GM23248 (cell line): ENCODE data around the gene TCF7L2. TPM values are rescaled to one million over a fixed set of nuclear protein-coding genes. Genes with fewer than 3 reads are reported as not detected.

Source experiments
- DNase-seq: peaks from one replicate; pipeline ENCODE4 v3.0.0-alpha.2; 2015
- H2AFZ ChIP-seq: fragments of 200-600 bp; sonication (generic); 2 replicates; pipeline ENCODE4 v1.6.1; 2016; ENCODE audit warnings: antibody characterized with exemption
- H3F3A ChIP-seq: fragments of 200-600 bp; sonication (generic); 2 replicates; pipeline ENCODE4 v1.6.1; 2016; ENCODE audit warnings: mild to moderate bottlenecking, antibody characterized with exemption, mixed run types; ENCODE audit not compliant: insufficient read depth
- H3K27ac ChIP-seq: fragments of 200-600 bp; sonication (generic); 2 replicates; pipeline ENCODE4 v1.5.1; 2016; ENCODE audit warnings: mild to moderate bottlenecking
- H3K27me3 ChIP-seq: fragments of 200-600 bp; sonication (generic); replicated peaks from 2 replicates; pipeline ENCODE4 v1.6.1; 2016; ENCODE audit warnings: mild to moderate bottlenecking; ENCODE audit not compliant: insufficient read depth
- H3K36me3 ChIP-seq: fragments of 200-600 bp; sonication (generic); 2 replicates; pipeline ENCODE4 v1.6.1; 2016; ENCODE audit warnings: low read depth, mild to moderate bottlenecking
- H3K4me1 ChIP-seq: fragments of 200-600 bp; sonication (generic); 2 replicates; pipeline ENCODE4 v1.6.1; 2016; ENCODE audit warnings: mild to moderate bottlenecking; ENCODE audit not compliant: insufficient read depth
- H3K4me2 ChIP-seq: fragments of 200-600 bp; sonication (generic); one replicate; pipeline ENCODE4 v1.6.1; 2016; ENCODE audit warnings: mild to moderate bottlenecking; ENCODE audit not compliant: unreplicated experiment
- H3K4me3 ChIP-seq: fragments of 200-600 bp; sonication (generic); 2 replicates; pipeline ENCODE4 v1.5.1; 2016; ENCODE audit warnings: mild to moderate bottlenecking
- H3K79me2 ChIP-seq: fragments of 200-600 bp; sonication (generic); 2 replicates; pipeline ENCODE4 v1.6.1; 2016; ENCODE audit warnings: mild to moderate bottlenecking; ENCODE audit not compliant: insufficient read depth
- H3K9ac ChIP-seq: fragments of 200-600 bp; sonication (generic); 2 replicates; pipeline ENCODE4 v1.6.1; 2016; ENCODE audit warnings: mild to moderate bottlenecking
- H3K9me2 ChIP-seq: fragments of 200-600 bp; sonication (generic); 2 replicates; pipeline ENCODE4 v1.6.1; 2016; ENCODE audit warnings: mixed run types, mild to moderate bottlenecking, moderate library complexity; ENCODE audit not compliant: insufficient read depth
- H3K9me3 ChIP-seq: fragments of 200-600 bp; sonication (generic); one replicate; pipeline ENCODE4 v1.6.1; 2017; ENCODE audit warnings: low read depth
- H4K20me1 ChIP-seq: fragments of 200-600 bp; sonication (generic); 2 replicates; pipeline ENCODE4 v1.6.0; 2016; ENCODE audit not compliant: insufficient read depth
- EZH2 ChIP-seq: fragments of 200-600 bp; sonication (generic); IDR thresholded peaks from 2 replicates; pipeline ENCODE4 v1.6.1; 2018; ENCODE audit warnings: antibody characterized with exemption, mild to moderate bottlenecking; ENCODE audit not compliant: insufficient read depth, poor library complexity, severe bottlenecking
- EZH2phosphoT487 ChIP-seq: fragments of 200-600 bp; sonication (generic); IDR thresholded peaks from 2 replicates; pipeline ENCODE4 v1.6.1; 2018; ENCODE audit warnings: antibody characterized with exemption, moderate library complexity, mild to moderate bottlenecking, low read depth; ENCODE audit not compliant: insufficient read depth
- WGBS, 2 experiments: methylation state at CpG; one replicate each; pipeline ENCODE4 v1.1.6; 2015 to 2017; ENCODE audit warnings: low lambda C conversion rate in 2 of 2, low coverage in 1 of 2; ENCODE audit errors: missing lambda C conversion rate in 2 of 2; 5-methylcytosine and 5-hydroxymethylcytosine counted together
- in situ Hi-C: fragments of 300-500 bp; cut with MboI; formaldehyde crosslinking; loops from 2 replicates; pipeline ENCODE4 v1.15.0; 2020
- polyA plus RNA-seq: library from polyadenylated mRNA; unstranded; fragments of >200 nt; fragmentation: Nextera tagmentation; extraction: Ambion mirVana; gene quantifications from 2 replicates; pipeline ENCODE4 v1.2.1, GENCODE V29; 2016
- total RNA-seq: library from RNA; depleted of rRNA; stranded (reverse); fragments of >200 nt; shearing (Covaris generic); gene quantifications from 2 replicates; pipeline ENCODE4 v1.2.3, GENCODE V29; 2014

The TCF7L2 gene
- total and polyA plus RNA-seq, 2 experiments from 2014 or later, result 6.2 to 19.3 TPM

DNA sequence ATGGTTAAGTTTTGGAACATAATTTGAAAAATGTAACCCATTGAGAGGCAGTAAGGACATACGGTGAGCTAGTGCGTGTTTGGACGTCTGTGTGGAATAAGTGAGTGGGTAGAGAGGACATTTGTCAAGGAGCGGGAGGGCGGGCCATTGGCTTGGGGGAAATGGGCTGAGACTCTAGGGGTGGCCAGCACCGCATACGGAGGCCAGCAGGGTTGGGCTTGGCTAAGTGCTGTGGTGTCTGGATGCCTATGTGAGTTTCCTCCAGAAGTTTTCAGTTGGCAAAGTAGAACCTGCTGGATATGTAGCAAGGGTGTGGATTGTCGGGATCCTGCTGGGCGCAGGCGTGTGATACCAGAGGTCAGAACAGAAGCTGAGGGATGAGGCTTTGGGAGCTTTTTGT, 103.0 kb downstream of the TCF7L2 start:
- DNase-seq, result peak; percentile 59
- peaks cover 88% of the 10 kb centered on the region for H3K79me2 ChIP-seq
- H3K27ac ChIP-seq, result peak overlapping the region; percentile 64

DNA sequence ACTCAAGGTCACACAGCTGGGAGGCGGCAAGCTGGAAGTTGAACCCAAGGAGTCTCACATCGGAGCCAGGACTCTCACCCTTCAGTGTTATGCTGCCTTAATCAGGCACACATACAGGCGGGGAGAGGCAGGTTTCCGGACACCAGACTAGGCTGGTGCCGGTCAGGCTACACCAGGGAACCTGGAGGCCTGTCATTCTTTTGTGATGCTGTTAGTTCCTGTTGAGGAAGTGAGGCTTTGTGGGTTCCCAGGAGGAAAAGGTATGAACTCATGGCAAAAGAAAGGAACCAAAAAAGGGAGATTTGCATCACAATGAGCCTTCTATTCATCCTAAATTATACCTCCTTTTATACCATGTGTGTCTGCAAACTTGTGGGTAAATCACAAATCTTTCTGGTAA, 103.8 kb downstream of the TCF7L2 start:
- peak overlapping the region; percentile 42 for H3K4me2 ChIP-seq
- H3K4me1 ChIP-seq, result peaks cover 73% of the 10 kb centered on the region
- peak overlapping the region; percentile 64 for H3K27ac ChIP-seq
- H4K20me1 ChIP-seq, result no peaks in the 10 kb centered on the region
- peak; percentile 56 for DNase-seq
- H3K79me2 ChIP-seq, result peaks cover 85% of the 10 kb centered on the region
- no peaks in the 10 kb centered on the region for H3K9me2 ChIP-seq
- H3K27me3 ChIP-seq, result no peaks in the 10 kb centered on the region
- 73 to 81% methylated on average over 5 of the region's 5 CpGs for WGBS, 2 experiments
- peaks cover 49% of the 10 kb centered on the region for H3F3A ChIP-seq
- in situ Hi-C loops, result no loop called here
- no peaks in the 10 kb centered on the region for H3K36me3 ChIP-seq
- peak overlapping the region; percentile 37 for H3K9ac ChIP-seq
- no peak for TF ChIP-seq EZH2phosphoT487
- TF ChIP-seq EZH2, result no peak
- no peak overlapping the region for H2AFZ ChIP-seq
- no peak overlapping the region for H3K4me3 ChIP-seq
- H3K9me3 ChIP-seq, result no peaks in the 10 kb centered on the region

More for the DNA sequence above, 103.0 kb downstream of the TCF7L2 start:
- Histone ChIP-seq H3K27me3 (no peaks in the 10 kb centered on the region), H3K4me1 (peaks cover 65% of the 10 kb centered on the region), H3K4me3 (no peak overlapping the region), H3K36me3 (no peaks in the 10 kb centered on the region), H2AFZ (no peak overlapping the region), H3K9me3 (no peaks in the 10 kb centered on the region), H3K9me2 (no peaks in the 10 kb centered on the region), H3K4me2 (peak overlapping the region; percentile 42), H3K9ac (peak overlapping the region; percentile 37; the same call in 1 of the 2 replicates), H3F3A (peaks cover 41% of the 10 kb centered on the region), H4K20me1 (no peaks in the 10 kb centered on the region)
- WGBS, 2 experiments, result 30 to 39% methylated on average over 10 of the region's 10 CpGs
- in situ Hi-C loops, result no loop called here
- TF ChIP-seq EZH2, result no peak
- TF ChIP-seq EZH2phosphoT487, result no peak

DNA sequence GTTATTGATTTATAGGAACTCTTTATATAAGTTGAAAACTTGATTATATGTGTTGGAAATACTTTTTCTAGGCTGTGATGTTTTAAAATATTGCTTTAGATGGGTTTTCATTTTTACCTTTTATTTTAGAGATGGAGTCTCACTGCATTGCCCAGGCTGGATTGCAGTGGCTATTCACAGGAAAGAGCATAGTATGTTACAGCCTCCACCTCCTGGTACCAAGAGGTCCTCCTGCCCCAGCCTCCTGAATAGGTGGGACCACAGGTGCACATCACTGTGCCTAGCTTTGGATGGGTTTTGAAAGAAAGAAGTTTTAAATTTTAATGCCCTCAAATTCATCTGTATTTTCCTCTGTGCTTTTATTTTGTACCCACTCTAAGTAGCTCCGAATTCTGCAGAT, 105.4 kb downstream of the TCF7L2 start:
- Histone ChIP-seq H2AFZ (no peak overlapping the region), H3K27ac (peak overlapping the region; percentile 93), H3K9me2 (no peaks in the 10 kb centered on the region), H3K36me3 (no peaks in the 10 kb centered on the region), H3K9me3 (no peaks in the 10 kb centered on the region), H4K20me1 (no peaks in the 10 kb centered on the region), H3K9ac (peak overlapping the region; percentile 76; the same call in 1 of the 2 replicates), H3K4me1 (peaks cover 89% of the 10 kb centered on the region), H3K79me2 (peaks cover 80% of the 10 kb centered on the region), H3F3A (peaks cover 65% of the 10 kb centered on the region), H3K4me3 (0 out of 2 replicates have a peak overlapping the region, but pooled peaks have one; percentile 16), H3K4me2 (peak overlapping the region; percentile 55), H3K27me3 (no peaks in the 10 kb centered on the region)
- DNase-seq, result no peak
- in situ Hi-C loops, result no loop called here
- TF ChIP-seq EZH2, result no peak
- TF ChIP-seq EZH2phosphoT487, result no peak
- WGBS, 2 experiments, result 98 to 100% methylated on average over 1 of the region's 1 CpG

DNA sequence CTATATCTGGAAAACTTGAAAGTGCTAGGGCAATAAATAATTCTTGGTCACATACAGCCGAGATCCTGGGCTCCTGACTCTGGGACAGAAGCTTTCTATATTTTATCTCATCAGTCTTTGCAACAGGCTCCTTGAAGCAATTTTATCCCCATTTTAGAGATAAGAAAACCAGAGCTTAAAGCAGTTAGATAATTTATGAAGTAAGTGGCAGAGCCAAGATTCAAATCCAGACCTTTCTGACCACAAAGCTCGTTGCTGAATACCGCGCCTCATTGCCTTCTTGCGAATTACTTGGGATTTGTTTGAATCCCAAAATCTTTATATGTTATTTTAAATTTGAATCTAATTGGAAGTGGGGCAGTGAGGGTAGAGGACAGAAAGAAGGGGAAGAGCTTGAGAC, 106.0 kb downstream of the TCF7L2 start:
- H3K9me3 ChIP-seq, result no peaks in the 10 kb centered on the region
- peaks cover 80% of the 10 kb centered on the region for H3K79me2 ChIP-seq
- in situ Hi-C loops, result no loop called here
- peak overlapping the region; percentile 55 for H3K4me2 ChIP-seq
- peak overlapping the region; percentile 93 for H3K27ac ChIP-seq
- no peak overlapping the region for H2AFZ ChIP-seq
- H3F3A ChIP-seq, result peaks cover 70% of the 10 kb centered on the region
- no peaks in the 10 kb centered on the region for H3K36me3 ChIP-seq
- 69 to 72% methylated on average over 5 of the region's 5 CpGs for WGBS, 2 experiments
- no peaks in the 10 kb centered on the region for H3K9me2 ChIP-seq
- H3K4me3 ChIP-seq, result peak overlapping the region; percentile 16; the same call in 1 of the 2 replicates
- H3K27me3 ChIP-seq, result no peaks in the 10 kb centered on the region
- peaks cover 94% of the 10 kb centered on the region for H3K4me1 ChIP-seq
- H4K20me1 ChIP-seq, result no peaks in the 10 kb centered on the region
- H3K9ac ChIP-seq, result peak overlapping the region; percentile 76
- no peak for DNase-seq
- TF ChIP-seq EZH2phosphoT487, result no peak
- no peak for TF ChIP-seq EZH2
